Naive thymus-derived CD4-positive, alpha-beta T cell (primary cell): ENCODE results near the gene THOC7. TPM values are rescaled to one million over a fixed set of nuclear protein-coding genes. Genes with fewer than 3 reads are reported as not detected.

Experiments used
- ATAC-seq: fragments of 150-1000 bp; cut with Tn5 transposase; 2 replicates; pipeline ENCODE4 v1.10.0; 2021; ENCODE audit warnings: mild to moderate bottlenecking, moderate library complexity
- CTCF ChIA-PET: fragments of 350-600 bp; sonication (Branson Sonifier 250); formaldehyde crosslinking; loops from one replicate; lab custom pipeline; 2021; ENCODE audit warnings: antibody characterized with exemption; lab: Charles Lee
- POLR2A ChIA-PET: fragments of 350-600 bp; sonication (Branson Sonifier 250); formaldehyde crosslinking; loops from one replicate; lab custom pipeline; 2021; ENCODE audit warnings: antibody characterized with exemption, inconsistent platforms; lab: Charles Lee
- DNase-seq, 9 donors: peaks; one replicate each; pipeline versions ENCODE4 v3.0.0 to v3.0.0-alpha.2; 2020 to 2022; ENCODE audit warnings: mixed read lengths in 1 of 9
- H3K27ac ChIP-seq: one replicate; pipeline ENCODE4 v1.7.0; 2013; ENCODE audit warnings: mild to moderate bottlenecking, low read depth, low read length, moderate library complexity
- H3K27me3 ChIP-seq, 2 donors: one replicate each; pipeline ENCODE4 v1.7.0; 2013; ENCODE audit warnings: low read length in 2 of 2, mild to moderate bottlenecking in 2 of 2, moderate library complexity in 2 of 2; ENCODE audit not compliant: control insufficient read depth in 2 of 2, insufficient read depth in 2 of 2
- H3K36me3 ChIP-seq, 3 experiments: 1 replicate in 2 of 3; 2 replicates in 1 of 3; pipeline ENCODE4 v1.7.0; 2013; ENCODE audit warnings: low read length in 3 of 3, mild to moderate bottlenecking in 3 of 3, moderate library complexity in 1 of 3; ENCODE audit not compliant: insufficient read depth in 3 of 3, control insufficient read depth in 2 of 3
- H3K4me1 ChIP-seq, 2 donors: one replicate each; pipeline ENCODE4 v1.7.0; 2013; ENCODE audit warnings: low read length in 2 of 2, mild to moderate bottlenecking in 2 of 2, moderate library complexity in 1 of 2; ENCODE audit not compliant: control insufficient read depth in 2 of 2, insufficient read depth in 2 of 2
- H3K4me3 ChIP-seq: 2 replicates; pipeline ENCODE4 v1.7.0; 2013; ENCODE audit warnings: mild to moderate bottlenecking, low read length
- H3K9me3 ChIP-seq, 3 experiments: 1 replicate in 2 of 3; 2 replicates in 1 of 3; pipeline ENCODE4 v1.7.0; 2013; ENCODE audit warnings: low read length in 3 of 3; ENCODE audit not compliant: control insufficient read depth in 2 of 3
- H3K27ac Mint-ChIP-seq, 9 donors: one replicate each; pipeline ENCODE4 v1.8.0; 2020 to 2022; ENCODE audit warnings: mixed read lengths in 9 of 9, mild to moderate bottlenecking in 8 of 9, moderate library complexity in 5 of 9, inconsistent platforms in 2 of 9
- H3K27me3 Mint-ChIP-seq, 5 donors: one replicate each; pipeline ENCODE4 v1.8.0; 2021 to 2022; ENCODE audit warnings: mixed read lengths in 5 of 5, mild to moderate bottlenecking in 1 of 5
- H3K36me3 Mint-ChIP-seq, 5 donors: one replicate each; pipeline ENCODE4 v1.8.0; 2020 to 2022; ENCODE audit warnings: mixed read lengths in 5 of 5, mild to moderate bottlenecking in 3 of 5, inconsistent platforms in 1 of 5
- H3K4me1 Mint-ChIP-seq, 7 donors: one replicate each; pipeline ENCODE4 v1.8.0; 2020 to 2022; ENCODE audit warnings: mixed read lengths in 7 of 7, mild to moderate bottlenecking in 3 of 7, inconsistent platforms in 1 of 7
- H3K4me3 Mint-ChIP-seq, 10 donors: one replicate each; pipeline ENCODE4 v1.8.0; 2020 to 2022; ENCODE audit warnings: mild to moderate bottlenecking in 10 of 10, mixed read lengths in 10 of 10, moderate library complexity in 6 of 10, inconsistent platforms in 2 of 10
- H3K9me3 Mint-ChIP-seq, 11 donors: one replicate each; pipeline ENCODE4 v1.8.0; 2020 to 2022; ENCODE audit warnings: mixed read lengths in 11 of 11, mild to moderate bottlenecking in 4 of 11, inconsistent platforms in 1 of 11, moderate library complexity in 1 of 11
- intact Hi-C, 2 donors: fragments of 100-400 bp; cut with micrococcal nuclease; formaldehyde crosslinking; loops; one replicate each; pipeline ENCODE4 v1.15.1; 2023
- polyA plus RNA-seq, 2 donors: library from polyadenylated mRNA; unstranded; fragments of 300-500 nt; fragmentation: Illumina TruSeq; gene quantifications; one replicate each; pipeline ENCODE4 v1.2.3, GENCODE V29; 2021
- total RNA-seq, 6 experiments: library from RNA in 5 of 6; stranded (reverse) in 5 of 6; gene quantifications; 1 replicate in 5 of 6; 2 replicates in 1 of 6; pipeline ENCODE4 v1.2.3 and lab custom pipeline; 2021 to 2026

The THOC7 gene
- total and polyA plus RNA-seq, 7 experiments from 2014 or later: 24.6 to 113 (median 41.6) TPM

GRCh38 chr3:63886858-63887257 is 23.3 kb upstream of the THOC7 start:
- H3K27me3 ChIP-seq: no peaks in the 10 kb centered on the region
- Mint-ChIP-seq H3K27ac (peak overlapping the region in 1 of 9 donors; percentile 21), H3K27me3 (no peaks in the 10 kb centered on the region), H3K9me3 (no peaks in the 10 kb centered on the region), H3K4me1 (peaks cover 12 to 54% (median 24%) of the 10 kb centered on the region in 7 donors), H3K36me3 (peaks cover 0 to 17% (median 5%) of the 10 kb centered on the region in 5 donors), H3K4me3 (no peak overlapping the region)
- intact Hi-C loops: no loop called here
- ATAC-seq: no peak
- no peaks in the 10 kb centered on the region for H3K9me3 ChIP-seq
- DNase-seq: no peak
- H3K4me3 ChIP-seq: no peak overlapping the region
- ChIA-PET POLR2A (no interaction called here), CTCF (no interaction called here)
- H3K36me3 ChIP-seq: no peaks in the 10 kb centered on the region
- no peaks in the 10 kb centered on the region for H3K4me1 ChIP-seq
- no peak overlapping the region for H3K27ac ChIP-seq

GRCh38 chr3:63880653-63881052 is 17.0 kb upstream of the THOC7 start:
- Mint-ChIP-seq H3K27ac (peak overlapping the region in 4 of 9 donors; percentile 0 to 57 (median 6)), H3K4me3 (no peak overlapping the region), H3K27me3 (no peaks in the 10 kb centered on the region), H3K9me3 (no peaks in the 10 kb centered on the region), H3K36me3 (peaks cover 0 to 5% (median 0%) of the 10 kb centered on the region in 5 donors), H3K4me1 (peaks cover 29 to 79% (median 60%) of the 10 kb centered on the region in 7 donors)
- peaks cover 0 to 16% of the 10 kb centered on the region in 2 donors for H3K4me1 ChIP-seq
- CTCF ChIA-PET: no interaction called here
- intact Hi-C loops: no loop called here
- H3K36me3 ChIP-seq: no peaks in the 10 kb centered on the region
- no peak overlapping the region for H3K27ac ChIP-seq
- no peaks in the 10 kb centered on the region for H3K9me3 ChIP-seq
- H3K27me3 ChIP-seq: no peaks in the 10 kb centered on the region
- POLR2A ChIA-PET: no interaction called here
- H3K4me3 ChIP-seq: no peak overlapping the region
- DNase-seq (no peak), ATAC-seq (no peak)

- POLR2A ChIA-PET: no interaction called here
- no peak for ATAC-seq
- Mint-ChIP-seq H3K4me1 (peaks cover 32 to 86% (median 71%) of the 10 kb centered on the region in 7 donors), H3K9me3 (no peaks in the 10 kb centered on the region), H3K36me3 (no peaks in the 10 kb centered on the region), H3K27ac (peak overlapping the region in 2 of 9 donors; percentile 4 to 10), H3K4me3 (peak overlapping the region in 5 of 10 donors; percentile 0 to 45 (median 19)), H3K27me3 (no peaks in the 10 kb centered on the region)
- DNase-seq: no peak
- Histone ChIP-seq H3K27ac (no peak overlapping the region), H3K4me3 (no peak overlapping the region), H3K4me1 (peaks cover 0 to 16% of the 10 kb centered on the region in 2 donors), H3K36me3 (no peaks in the 10 kb centered on the region), H3K9me3 (no peaks in the 10 kb centered on the region), H3K27me3 (no peaks in the 10 kb centered on the region)
- intact Hi-C loops: no loop called here
- CTCF ChIA-PET: no interaction called here
Measured at GRCh38 chr3:63878394-63879060, 14.9 kb upstream of the THOC7 start.

- no peak for DNase-seq
- ChIA-PET POLR2A (no interaction called here), CTCF (no interaction called here)
- Mint-ChIP-seq H3K27ac (peak overlapping the region in 2 of 9 donors; percentile 10 to 38), H3K36me3 (no peaks in the 10 kb centered on the region), H3K4me3 (peak overlapping the region in 6 of 10 donors; percentile 0 to 45 (median 20)), H3K4me1 (peaks cover 33 to 85% (median 73%) of the 10 kb centered on the region in 7 donors), H3K27me3 (no peaks in the 10 kb centered on the region), H3K9me3 (no peaks in the 10 kb centered on the region)
- H3K4me3 ChIP-seq: no peak overlapping the region
- ATAC-seq: no peak
- peaks cover 0 to 16% of the 10 kb centered on the region in 2 donors for H3K4me1 ChIP-seq
- intact Hi-C loops: no loop called here
- no peaks in the 10 kb centered on the region for H3K9me3 ChIP-seq
- no peaks in the 10 kb centered on the region for H3K36me3 ChIP-seq
- H3K27me3 ChIP-seq: no peaks in the 10 kb centered on the region
- no peak overlapping the region for H3K27ac ChIP-seq
Measured at GRCh38 chr3:63877737-63878393, 14.3 kb upstream of the THOC7 start.

- ChIA-PET POLR2A (no interaction called here), CTCF (interaction anchor here (1.1 kb wide), 1 partner anchor 64 kb away, joined by 3 read pairs; no protein-coding TSS in a partner anchor)
- Mint-ChIP-seq H3K9me3 (no peaks in the 10 kb centered on the region), H3K36me3 (no peaks in the 10 kb centered on the region), H3K27ac (no peak overlapping the region), H3K4me1 (peaks cover 37 to 91% (median 79%) of the 10 kb centered on the region in 7 donors), H3K4me3 (peak overlapping the region in 1 of 10 donors; percentile 29), H3K27me3 (no peaks in the 10 kb centered on the region)
- H3K4me1 ChIP-seq: peaks cover 0 to 16% of the 10 kb centered on the region in 2 donors
- no peak for DNase-seq
- H3K4me3 ChIP-seq: no peak overlapping the region
- H3K36me3 ChIP-seq: no peaks in the 10 kb centered on the region
- no peak overlapping the region for H3K27ac ChIP-seq
- no peak for ATAC-seq
- intact Hi-C loops: no loop called here
- H3K9me3 ChIP-seq: no peaks in the 10 kb centered on the region
- no peaks in the 10 kb centered on the region for H3K27me3 ChIP-seq
Measured at GRCh38 chr3:63876260-63876659, 12.7 kb upstream of the THOC7 start.

GRCh38 chr3:63875510-63875909 is 11.9 kb upstream of the THOC7 start:
- Mint-ChIP-seq H3K36me3 (no peaks in the 10 kb centered on the region), H3K4me1 (peaks cover 39 to 89% (median 77%) of the 10 kb centered on the region in 7 donors)
- POLR2A ChIA-PET: interaction anchor here (0.5 kb wide), 1 partner anchor 16 kb away, joined by 3 read pairs; no protein-coding TSS in a partner anchor

More at GRCh38 chr3:63875510-63875909, 11.9 kb upstream of the THOC7 start:
- DNase-seq (no peak), ATAC-seq (no peak)
- Histone ChIP-seq H3K36me3 (no peaks in the 10 kb centered on the region), H3K4me3 (no peak overlapping the region), H3K27ac (no peak overlapping the region), H3K27me3 (no peaks in the 10 kb centered on the region), H3K4me1 (peaks cover 0 to 16% of the 10 kb centered on the region in 2 donors), H3K9me3 (no peaks in the 10 kb centered on the region)
- no peaks in the 10 kb centered on the region for H3K27me3 Mint-ChIP-seq
- H3K27ac Mint-ChIP-seq: peak overlapping the region in 1 of 9 donors; percentile 9
- no peaks in the 10 kb centered on the region for H3K9me3 Mint-ChIP-seq
- no peak overlapping the region for H3K4me3 Mint-ChIP-seq
- CTCF ChIA-PET: interaction anchor here (0.8 kb wide), 1 partner anchor 155 kb away, joined by 4 read pairs; no protein-coding TSS in a partner anchor
- intact Hi-C loops: loop anchor here in 1 of 2 donors (2.0 kb wide), 1 partner anchor 17 kb away; no protein-coding TSS in a partner anchor
